Activated naive CD4-positive, alpha-beta T cell (primary cell): ENCODE measurements around the gene ATP2B2.

ENCODE experiments used
- DNase-seq, 4 experiments: peaks; one replicate each; lab custom pipeline; 2025; lab: John Stamatoyannopoulos, UW

Gene ATP2B2

DNA sequence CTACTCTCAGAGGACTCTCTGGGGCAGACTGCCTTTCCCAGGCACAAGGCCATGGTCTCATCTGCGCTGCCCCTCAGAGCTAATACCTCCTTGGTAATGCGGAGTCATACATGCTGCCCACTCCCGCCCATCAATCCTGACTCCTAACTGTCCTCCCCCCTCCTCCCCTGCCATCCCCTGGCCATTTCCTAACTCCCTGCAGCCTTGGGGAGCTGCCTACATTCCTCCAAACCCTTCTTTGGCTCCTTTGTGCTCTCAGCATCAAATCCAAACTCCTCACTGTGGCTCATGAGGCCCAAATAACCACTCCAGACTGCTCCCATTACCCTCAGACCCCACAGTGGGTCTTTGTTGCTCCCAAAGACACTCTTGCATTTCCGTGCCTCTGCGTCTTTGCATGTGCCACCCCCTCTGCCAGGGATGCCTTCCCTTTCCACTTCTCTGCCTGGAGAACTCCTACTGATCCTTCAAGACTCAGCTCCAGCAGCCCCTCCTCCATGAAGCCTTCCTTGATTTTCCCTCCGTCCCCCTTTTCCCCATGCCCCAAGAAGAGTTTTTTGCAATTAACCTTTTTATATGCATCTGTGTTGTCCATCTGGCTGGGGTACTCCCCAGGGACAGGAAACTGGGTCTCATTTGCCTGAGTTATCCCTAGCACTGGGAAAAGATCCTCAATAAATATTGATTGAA, 5.5 kb upstream of the ATP2B2 start:
- DNase-seq = no peak

GRCh38 chr3:10510086-10510742, 4.8 kb upstream of the ATP2B2 start:
- no peak for DNase-seq

- no peak for DNase-seq
Measured at GRCh38 chr3:10509325-10509724, 3.9 kb upstream of the ATP2B2 start.

DNA sequence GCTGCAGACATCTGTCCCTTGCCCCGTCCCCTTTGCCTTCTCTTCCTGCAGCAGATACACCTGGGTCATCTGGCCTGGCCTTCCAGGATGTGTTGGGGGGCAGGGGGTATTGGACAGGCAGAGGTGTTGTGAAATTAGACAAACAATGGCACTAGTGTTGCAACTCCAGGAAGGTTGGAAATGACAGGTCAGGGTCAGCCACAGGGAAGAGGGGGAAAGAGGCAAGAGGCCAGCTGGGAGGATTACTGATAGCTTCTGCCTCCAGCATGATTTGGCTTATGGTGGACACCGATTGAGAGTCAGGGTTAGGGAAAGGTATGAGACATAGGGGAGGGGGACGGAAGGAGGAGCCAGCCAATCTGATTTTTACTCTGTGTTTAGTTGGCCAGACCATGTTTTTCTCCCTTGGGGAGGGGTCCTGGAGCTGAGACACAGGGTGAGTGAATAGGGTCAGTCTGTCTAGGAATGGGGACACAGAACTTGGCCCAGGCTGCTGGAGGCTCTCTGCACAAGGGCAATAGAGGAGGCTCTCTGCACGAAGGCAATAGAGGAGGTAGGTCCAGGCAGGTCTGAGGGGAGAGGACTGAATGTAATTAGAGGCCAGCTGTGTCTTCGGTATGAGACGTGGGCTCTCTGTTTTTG, 3.4 kb upstream of the ATP2B2 start:
- no peak for DNase-seq

DNA sequence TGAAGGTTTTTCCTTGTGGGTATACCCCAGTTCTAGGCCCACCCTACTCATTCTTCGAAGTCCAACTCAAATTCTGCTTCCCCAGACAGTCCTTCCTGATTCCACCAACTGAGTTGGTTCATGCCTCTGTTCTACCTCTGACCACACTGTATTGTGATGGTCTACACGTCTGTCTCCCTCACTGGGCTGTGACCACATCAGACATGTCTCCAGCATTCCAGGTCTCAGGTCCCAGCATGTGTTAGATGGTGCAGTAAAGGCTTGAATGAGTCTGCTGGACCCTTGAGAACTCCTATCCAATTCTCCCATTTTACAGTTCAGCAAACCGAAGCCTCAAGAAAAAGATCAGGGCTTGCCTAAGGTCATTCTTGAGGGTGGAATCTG, 2.8 kb upstream of the ATP2B2 start:
- no peak for DNase-seq

DNA sequence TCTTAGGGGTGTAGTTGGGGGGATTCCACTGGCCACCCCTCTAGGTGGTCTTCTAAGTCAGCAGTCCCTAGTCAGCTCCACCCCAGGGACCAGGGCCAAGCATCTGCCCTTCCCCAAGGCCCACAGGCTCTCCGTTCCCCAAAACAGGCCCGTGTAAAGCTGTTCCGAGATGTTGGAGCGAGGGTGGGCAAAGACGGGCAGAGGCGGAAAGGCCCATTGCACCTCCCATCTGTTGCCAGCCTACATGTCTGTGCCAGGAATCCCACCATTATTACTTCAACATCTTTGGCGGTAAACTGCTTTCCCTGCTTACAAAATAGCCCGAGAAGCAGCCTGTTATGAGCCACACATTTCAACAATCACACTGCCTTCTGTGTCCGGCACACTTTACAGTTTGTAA, 1.9 kb upstream of the ATP2B2 start:
- no peak for DNase-seq

- no peak for DNase-seq
Measured at GRCh38 chr3:10506696-10507095, 1.3 kb upstream of the ATP2B2 start.

DNA sequence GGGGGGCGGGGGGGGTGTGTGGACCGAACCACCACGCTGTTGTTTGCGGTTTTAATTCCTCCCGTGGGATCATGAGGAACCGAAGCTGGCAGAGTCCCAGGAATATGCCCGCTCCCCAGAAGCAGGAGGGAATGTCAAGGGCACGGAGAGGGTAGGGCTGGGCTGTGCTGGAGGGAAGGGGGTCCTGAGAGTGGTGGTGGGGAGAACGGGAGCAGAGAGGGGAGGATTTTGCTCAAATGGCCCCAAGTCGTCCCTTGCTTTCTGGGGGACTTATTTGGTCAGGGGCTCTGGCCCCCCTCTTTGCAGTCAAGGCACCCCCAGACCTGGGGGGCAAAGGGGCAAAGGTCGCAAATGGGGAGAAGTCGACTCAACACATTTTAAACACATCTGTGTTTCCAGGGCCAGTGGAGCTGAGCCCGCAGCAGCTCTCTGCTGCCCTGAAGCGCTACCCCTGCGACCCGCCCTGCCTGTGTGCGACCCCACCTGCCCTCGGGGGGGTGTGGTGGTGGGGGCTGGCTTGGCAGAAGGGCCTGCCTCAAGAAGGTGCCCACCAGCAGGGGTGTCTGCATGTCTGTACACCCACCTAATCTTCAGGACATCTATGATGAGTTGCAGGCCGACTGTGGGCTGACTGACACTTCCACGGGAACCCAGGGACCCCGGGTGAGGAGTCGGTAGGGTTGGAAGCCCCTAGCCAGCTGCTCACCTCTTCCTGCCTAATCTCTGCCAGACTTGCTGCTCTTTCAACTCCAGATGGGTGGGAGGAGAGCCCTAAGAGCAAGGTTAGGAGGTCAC, 602 bp upstream of the ATP2B2 start:
- DNase-seq = no peak

GRCh38 chr3:10504171-10505049, 976 bp downstream of the ATP2B2 start:
- no peak for DNase-seq

- no peak for DNase-seq
Measured at GRCh38 chr3:10503217-10503796, 2.1 kb downstream of the ATP2B2 start.

GRCh38 chr3:10502185-10502880, 3.1 kb downstream of the ATP2B2 start:
- DNase-seq = no peak

GRCh38 chr3:10501664-10502052, 3.7 kb downstream of the ATP2B2 start:
- DNase-seq = no peak

DNA sequence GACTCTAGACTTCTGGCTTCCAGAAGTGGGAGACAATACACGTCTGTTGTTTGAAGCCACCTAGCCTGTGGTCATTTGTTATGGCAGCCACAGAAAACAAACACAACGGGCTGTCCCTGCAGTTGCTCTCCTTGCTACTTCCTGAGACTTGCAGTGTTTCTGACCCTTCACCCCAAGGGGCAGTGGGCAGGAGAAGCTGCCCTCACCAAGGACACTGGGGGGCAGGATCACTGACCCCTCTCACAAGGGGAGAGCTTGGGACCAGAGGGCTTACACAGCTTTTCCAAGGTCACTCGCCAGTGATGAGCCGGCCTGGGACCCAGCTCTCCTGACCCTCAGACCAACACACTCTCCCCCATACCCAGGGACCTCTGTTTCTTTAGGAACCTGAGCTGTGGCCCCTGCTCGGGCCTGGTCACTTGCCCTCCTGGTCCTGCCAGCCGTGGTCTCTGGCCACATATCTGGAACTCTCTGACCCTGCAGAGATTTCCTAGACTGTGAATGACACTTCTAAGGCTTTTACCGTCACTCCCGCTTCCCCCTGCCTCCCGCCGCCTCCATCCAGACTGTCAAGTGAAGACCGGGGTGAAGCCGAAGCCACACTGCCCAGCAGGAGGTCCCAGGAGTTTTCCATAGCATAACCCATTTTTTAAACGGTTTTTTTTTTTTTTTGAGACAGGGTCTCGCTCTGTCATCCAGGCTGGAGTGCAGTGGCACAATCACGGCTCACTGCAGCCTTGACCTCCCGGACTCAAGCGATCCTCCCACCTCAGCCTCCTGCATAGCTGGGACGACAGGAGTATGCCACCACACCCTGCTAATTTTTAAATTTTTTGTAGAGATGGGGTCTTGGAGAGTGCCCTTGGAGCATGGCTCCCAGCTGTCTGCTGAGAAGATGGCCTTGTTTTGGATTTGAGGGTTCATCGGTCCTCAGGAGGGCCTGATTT, 4.4 kb downstream of the ATP2B2 start:
- no peak for DNase-seq

- DNase-seq = no peak
Measured at GRCh38 chr3:10498271-10498670, 7.1 kb downstream of the ATP2B2 start.

DNA sequence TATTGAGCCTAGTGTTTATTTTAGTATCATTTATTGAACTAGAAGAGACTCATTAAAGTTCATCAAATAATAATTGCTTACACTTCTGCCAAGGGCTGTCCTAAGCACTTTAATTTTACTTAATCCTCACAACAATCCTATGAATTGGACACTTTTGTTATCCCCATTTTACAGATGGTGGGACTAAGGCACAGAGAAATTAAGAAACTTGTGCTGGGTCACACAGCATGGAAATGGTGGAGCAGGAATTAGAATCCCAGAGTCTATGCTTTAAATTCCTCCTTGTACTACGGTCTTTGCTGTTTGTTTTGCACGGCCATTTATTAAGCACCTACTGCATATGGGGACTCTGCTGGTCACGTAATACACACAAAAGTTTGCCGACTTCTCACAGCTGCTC, 7.9 kb downstream of the ATP2B2 start:
- no peak for DNase-seq

- DNase-seq = no peak
Measured at GRCh38 chr3:10496121-10496863, 9.1 kb downstream of the ATP2B2 start.

GRCh38 chr3:10495614-10496013, 9.8 kb downstream of the ATP2B2 start:
- no peak for DNase-seq

GRCh38 chr3:10495003-10495402, 10.4 kb downstream of the ATP2B2 start:
- no peak for DNase-seq

GRCh38 chr3:10494180-10494579, 11.2 kb downstream of the ATP2B2 start:
- no peak for DNase-seq
